Measurements from ENCODE around the gene SND1. TPM values are rescaled to one million over a fixed set of nuclear protein-coding genes. Genes with fewer than 3 reads are reported as not detected.
"Not testable (repeated sequence)": the region's sequence is repeated elsewhere in the genome, so short reads cannot be mapped to it uniquely, and the experiment has no call there.

SND1 gene
- total RNA-seq, 4 donors from 2014 or later: 62.0 to 89.4 (median 82.1) TPM

GRCh38 chr7:127901895-127902703 is 250.1 kb downstream of the SND1 start:
- no peak for DNase-seq (ENCODE audit: low spot score in 2 of 2)
- TF ChIP-seq POLR2A (IDR thresholded peaks at IDR 0.05) (no peak), CTCF (IDR thresholded peaks at IDR 0.05) (no peak)
- intact Hi-C loops (cut with DNase I; ENCODE audit: low total_unique reads): no loop called here
- no peak overlapping the region for H3K4me3 ChIP-seq (ENCODE audit: low read depth, poor library complexity, severe bottlenecking)
- 87 to 88% methylated on average over 5 of the region's 5 CpGs for WGBS, 2 donors

- not testable (repeated sequence) for DNase-seq (ENCODE audit: low spot score in 2 of 2)
Observed at GRCh38 chr7:127902753-127903152, 250.8 kb downstream of the SND1 start.

GRCh38 chr7:127903892-127904669 is 252.1 kb downstream of the SND1 start:
- no peak for TF ChIP-seq POLR2A (IDR thresholded peaks at IDR 0.05)
- no peak for TF ChIP-seq CTCF (IDR thresholded peaks at IDR 0.05)
- H3K4me3 ChIP-seq (ENCODE audit: low read depth, poor library complexity, severe bottlenecking): no peak overlapping the region
- WGBS, 2 donors: 89 to 92% methylated on average over 4 of the region's 4 CpGs
- intact Hi-C loops (cut with DNase I; ENCODE audit: low total_unique reads): no loop called here
- no peak for DNase-seq (ENCODE audit: low spot score in 2 of 2)

More at GRCh38 chr7:127902753-127903152, 250.8 kb downstream of the SND1 start:
- H3K4me3 ChIP-seq (ENCODE audit: low read depth, poor library complexity, severe bottlenecking); intact Hi-C loops (cut with DNase I; ENCODE audit: low total_unique reads): not testable (repeated sequence)
- WGBS, 2 donors: 94 to 97% methylated on average over 6 of the region's 6 CpGs

GRCh38 chr7:127904670-127904985 is 252.6 kb downstream of the SND1 start:
- 82 to 83% methylated on average over 6 of the region's 6 CpGs for WGBS, 2 donors
- no peak for DNase-seq (ENCODE audit: low spot score in 2 of 2)
- H3K4me3 ChIP-seq (ENCODE audit: low read depth, poor library complexity, severe bottlenecking): no peak overlapping the region
- intact Hi-C loops (cut with DNase I; ENCODE audit: low total_unique reads): no loop called here
- TF ChIP-seq POLR2A (IDR thresholded peaks at IDR 0.05): no peak

- intact Hi-C loops (cut with DNase I; ENCODE audit: low total_unique reads): no loop called here
- no peak for DNase-seq (ENCODE audit: low spot score in 2 of 2)
- no peak for TF ChIP-seq POLR2A (IDR thresholded peaks at IDR 0.05)
- TF ChIP-seq CTCF (IDR thresholded peaks at IDR 0.05): no peak
- H3K4me3 ChIP-seq (ENCODE audit: low read depth, poor library complexity, severe bottlenecking): no peak overlapping the region
Observed at GRCh38 chr7:127905021-127905420, 253.0 kb downstream of the SND1 start.

- DNase-seq (ENCODE audit: low spot score in 2 of 2): no peak
- intact Hi-C loops (cut with DNase I; ENCODE audit: low total_unique reads): no loop called here
- WGBS, 2 donors: 84 to 86% methylated on average over 2 of the region's 2 CpGs
- H3K4me3 ChIP-seq (ENCODE audit: low read depth, poor library complexity, severe bottlenecking): no peak overlapping the region
- TF ChIP-seq CTCF (IDR thresholded peaks at IDR 0.05): no peak
- no peak for TF ChIP-seq POLR2A (IDR thresholded peaks at IDR 0.05)
Observed at GRCh38 chr7:127905491-127906330, 253.7 kb downstream of the SND1 start.
